ENCODE results near the gene DMGDH. TPM values are rescaled to one million over a fixed set of nuclear protein-coding genes. Genes with fewer than 3 reads are reported as not detected.

DMGDH gene
- total and polyA plus RNA-seq, 2 donors: 1.4 to 3.1 TPM

- 74% methylated on average over 2 of the region's 2 CpGs for WGBS
- no peak overlapping the region for H3K4me3 ChIP-seq (ENCODE audit: low read depth, low read length)
- no peaks in the 10 kb centered on the region for H3K4me1 ChIP-seq (ENCODE audit: insufficient read depth)
- H3K36me3 ChIP-seq (ENCODE audit: insufficient read depth): no peaks in the 10 kb centered on the region
- no peak for DNase-seq (ENCODE audit: extremely low spot score)
- no peak overlapping the region for H3K27ac ChIP-seq (ENCODE audit: low read depth)
These were observed 16.6 kb upstream of the DMGDH start for GRCh38 chr5:79086116-79086515.

GRCh38 chr5:79081779-79082178 is 12.3 kb upstream of the DMGDH start:
- 91% methylated on average over 5 of the region's 5 CpGs for WGBS
- Histone ChIP-seq H3K27ac (ENCODE audit: low read depth) (no peak overlapping the region), H3K36me3 (ENCODE audit: insufficient read depth) (no peaks in the 10 kb centered on the region), H3K4me3 (ENCODE audit: low read depth, low read length) (no peak overlapping the region), H3K4me1 (ENCODE audit: insufficient read depth) (no peaks in the 10 kb centered on the region)
- DNase-seq (ENCODE audit: extremely low spot score): no peak

DNA sequence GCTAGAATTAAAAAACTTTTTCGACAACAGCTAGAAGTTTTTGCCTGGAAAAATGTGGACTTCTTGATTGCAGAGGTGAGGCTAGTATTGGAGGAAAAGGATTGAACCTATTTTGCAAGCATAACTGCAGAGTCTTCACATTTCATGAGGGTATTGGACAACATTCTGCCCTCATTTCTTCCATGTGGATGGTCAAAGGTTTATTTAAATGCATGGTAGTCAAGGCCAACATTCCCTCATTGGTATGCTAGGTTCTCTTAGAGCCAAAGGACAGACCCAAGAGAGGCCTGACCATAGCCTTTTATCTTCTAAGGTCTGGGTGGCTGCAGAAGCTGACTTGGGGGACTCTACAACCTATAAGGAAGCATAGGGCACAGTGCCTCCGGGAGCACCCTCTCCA is 11.3 kb upstream of the DMGDH start:
- DNase-seq (ENCODE audit: extremely low spot score): no peak
- 86% methylated on average over 2 of the region's 2 CpGs for whole genome bisulfite sequencing
- Histone ChIP-seq H3K4me1 (ENCODE audit: insufficient read depth) (no peaks in the 10 kb centered on the region), H3K27ac (ENCODE audit: low read depth) (no peak overlapping the region), H3K4me3 (ENCODE audit: low read depth, low read length) (no peak overlapping the region), H3K36me3 (ENCODE audit: insufficient read depth) (no peaks in the 10 kb centered on the region)

DNA sequence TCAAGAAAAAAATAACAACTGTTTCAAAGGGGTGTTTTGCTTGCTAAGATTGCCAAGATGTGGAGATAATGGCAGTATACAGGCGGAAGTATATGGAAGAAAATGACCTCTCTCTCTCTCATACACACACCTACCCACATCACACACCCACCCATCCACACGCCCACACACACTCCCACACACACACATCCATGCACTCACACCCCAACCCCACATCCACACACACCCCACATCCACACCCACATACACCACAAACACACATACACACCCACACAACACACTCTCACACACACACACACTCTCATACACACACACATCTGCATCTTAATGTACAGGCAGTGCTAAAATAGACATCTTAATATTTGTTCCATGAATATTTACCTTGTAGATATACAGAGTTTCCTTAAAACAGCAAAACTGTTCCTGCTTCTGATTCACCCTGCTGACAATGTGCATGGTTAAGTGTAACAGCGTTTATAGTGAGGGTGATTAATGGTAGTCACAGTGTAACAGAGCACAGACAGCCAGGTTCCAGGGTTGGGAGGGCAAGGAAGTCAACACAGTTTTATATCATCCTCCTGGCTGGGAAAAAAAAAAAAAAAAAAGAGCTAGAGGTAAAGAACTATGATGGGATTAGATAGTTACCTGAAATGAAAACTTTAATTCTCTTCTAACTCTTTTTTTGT is 8.3 kb upstream of the DMGDH start:
- Histone ChIP-seq H3K27ac (ENCODE audit: low read depth) (no peak overlapping the region), H3K4me3 (ENCODE audit: low read depth, low read length) (no peak overlapping the region), H3K4me1 (ENCODE audit: insufficient read depth) (no peaks in the 10 kb centered on the region), H3K36me3 (ENCODE audit: insufficient read depth) (no peaks in the 10 kb centered on the region)
- no peak for DNase-seq (ENCODE audit: extremely low spot score)
- whole genome bisulfite sequencing: 59% methylated on average over 3 of the region's 3 CpGs

GRCh38 chr5:79076819-79077218 is 7.3 kb upstream of the DMGDH start:
- Histone ChIP-seq H3K4me3 (ENCODE audit: low read depth, low read length) (no peak overlapping the region), H3K36me3 (ENCODE audit: insufficient read depth) (no peaks in the 10 kb centered on the region), H3K27ac (ENCODE audit: low read depth) (no peak overlapping the region), H3K4me1 (ENCODE audit: insufficient read depth) (no peaks in the 10 kb centered on the region)
- WGBS: 78% methylated on average over 4 of the region's 4 CpGs
- DNase-seq (ENCODE audit: extremely low spot score): no peak

GRCh38 chr5:79075646-79076426 is 6.4 kb upstream of the DMGDH start:
- H3K36me3 ChIP-seq (ENCODE audit: insufficient read depth): no peaks in the 10 kb centered on the region
- no peak for DNase-seq (ENCODE audit: extremely low spot score)
- WGBS: 84% methylated on average over 11 of the region's 11 CpGs
- no peak overlapping the region for H3K4me3 ChIP-seq (ENCODE audit: low read depth, low read length)
- H3K4me1 ChIP-seq (ENCODE audit: insufficient read depth): no peaks in the 10 kb centered on the region
- no peak overlapping the region for H3K27ac ChIP-seq (ENCODE audit: low read depth)

- Histone ChIP-seq H3K4me1 (ENCODE audit: insufficient read depth) (no peaks in the 10 kb centered on the region), H3K27ac (ENCODE audit: low read depth) (no peak overlapping the region), H3K4me3 (ENCODE audit: low read depth, low read length) (no peak overlapping the region), H3K36me3 (ENCODE audit: insufficient read depth) (no peaks in the 10 kb centered on the region)
- DNase-seq (ENCODE audit: extremely low spot score): no peak
- WGBS: 77% methylated on average over 6 of the region's 6 CpGs
These were observed 5.2 kb upstream of the DMGDH start for GRCh38 chr5:79074641-79075040.

- Histone ChIP-seq H3K4me1 (ENCODE audit: insufficient read depth) (no peaks in the 10 kb centered on the region), H3K36me3 (ENCODE audit: insufficient read depth) (no peaks in the 10 kb centered on the region), H3K4me3 (ENCODE audit: low read depth, low read length) (peak overlapping the region; percentile 50), H3K27ac (ENCODE audit: low read depth) (no peak overlapping the region)
- WGBS: 29% methylated on average over 9 of the region's 9 CpGs
- DNase-seq (ENCODE audit: extremely low spot score): no peak
These were observed 835 bp upstream of the DMGDH start for GRCh38 chr5:79070350-79070667.

DNA sequence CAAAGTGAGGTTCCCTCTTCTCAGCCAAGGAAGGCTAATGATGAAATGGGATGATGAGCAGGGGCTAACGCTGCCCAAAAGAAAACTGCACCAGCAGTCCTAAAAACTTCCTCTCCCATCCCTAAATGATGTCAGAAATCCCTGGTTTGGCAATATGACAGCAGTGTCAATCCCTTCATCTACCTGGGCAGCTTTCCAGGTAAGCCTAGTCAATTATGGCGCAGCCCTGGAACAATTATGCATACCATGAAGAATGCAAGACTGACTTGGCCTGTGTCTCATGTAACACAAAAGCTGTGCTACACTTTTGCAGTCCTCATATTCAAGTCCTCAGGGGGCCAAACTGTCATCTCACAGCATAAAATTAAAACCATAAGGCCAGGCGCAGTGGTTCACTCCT is 7.0 kb downstream of the DMGDH start:
- WGBS: 91% methylated on average over 3 of the region's 3 CpGs
- no peak for DNase-seq (ENCODE audit: extremely low spot score)
- Histone ChIP-seq H3K4me3 (ENCODE audit: low read depth, low read length) (no peak overlapping the region), H3K27ac (ENCODE audit: low read depth) (no peak overlapping the region), H3K4me1 (ENCODE audit: insufficient read depth) (no peaks in the 10 kb centered on the region), H3K36me3 (ENCODE audit: insufficient read depth) (no peaks in the 10 kb centered on the region)

GRCh38 chr5:79059674-79060073 is 9.8 kb downstream of the DMGDH start:
- no peak for DNase-seq (ENCODE audit: extremely low spot score)
- Histone ChIP-seq H3K36me3 (ENCODE audit: insufficient read depth) (no peaks in the 10 kb centered on the region), H3K27ac (ENCODE audit: low read depth) (no peak overlapping the region), H3K4me3 (ENCODE audit: low read depth, low read length) (no peak overlapping the region), H3K4me1 (ENCODE audit: insufficient read depth) (no peaks in the 10 kb centered on the region)
- 87% methylated on average over 4 of the region's 4 CpGs for WGBS

GRCh38 chr5:79056847-79057246 is 12.6 kb downstream of the DMGDH start:
- no peaks in the 10 kb centered on the region for H3K4me1 ChIP-seq (ENCODE audit: insufficient read depth)
- no peaks in the 10 kb centered on the region for H3K36me3 ChIP-seq (ENCODE audit: insufficient read depth)
- no peak overlapping the region for H3K27ac ChIP-seq (ENCODE audit: low read depth)
- H3K4me3 ChIP-seq (ENCODE audit: low read depth, low read length): no peak overlapping the region
- DNase-seq (ENCODE audit: extremely low spot score): no peak

DNA sequence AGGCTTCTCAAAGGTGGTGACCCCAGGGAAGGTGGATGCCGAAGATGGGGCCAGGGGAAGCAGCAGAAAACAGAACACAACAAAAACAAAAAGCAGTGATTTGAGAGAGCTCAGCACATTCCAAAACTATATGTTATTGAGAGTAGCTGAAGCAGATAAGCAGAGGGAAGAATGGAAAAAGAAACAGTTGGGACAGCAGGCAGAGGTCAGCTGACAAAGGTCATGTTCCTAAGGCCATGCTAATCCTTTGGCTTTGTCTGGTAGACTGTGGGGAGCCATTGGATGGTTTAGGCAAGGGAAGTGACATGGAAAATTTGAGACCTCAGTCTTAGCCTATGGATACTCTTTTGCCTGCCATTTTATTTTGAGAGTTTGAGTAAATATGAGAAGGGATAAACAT is 14.5 kb downstream of the DMGDH start:
- no peaks in the 10 kb centered on the region for H3K4me1 ChIP-seq (ENCODE audit: insufficient read depth)
- DNase-seq (ENCODE audit: extremely low spot score): no peak
- H3K27ac ChIP-seq (ENCODE audit: low read depth): no peak overlapping the region
- H3K36me3 ChIP-seq (ENCODE audit: insufficient read depth): no peaks in the 10 kb centered on the region
- no peak overlapping the region for H3K4me3 ChIP-seq (ENCODE audit: low read depth, low read length)
- WGBS: 62% methylated on average over 1 of the region's 1 CpG

GRCh38 chr5:79053321-79053720 is 16.2 kb downstream of the DMGDH start:
- WGBS: 94% methylated on average over 4 of the region's 4 CpGs

GRCh38 chr5:79050498-79050897 is 19.0 kb downstream of the DMGDH start:
- 68% methylated on average over 3 of the region's 3 CpGs for WGBS
- H3K4me3 ChIP-seq (ENCODE audit: low read depth, low read length): no peak overlapping the region
- no peaks in the 10 kb centered on the region for H3K4me1 ChIP-seq (ENCODE audit: insufficient read depth)
- no peak overlapping the region for H3K27ac ChIP-seq (ENCODE audit: low read depth)
- no peak for DNase-seq (ENCODE audit: extremely low spot score)
- H3K36me3 ChIP-seq (ENCODE audit: insufficient read depth): no peaks in the 10 kb centered on the region

More at GRCh38 chr5:79053321-79053720, 16.2 kb downstream of the DMGDH start:
- no peaks in the 10 kb centered on the region for H3K36me3 ChIP-seq (ENCODE audit: insufficient read depth)
- H3K27ac ChIP-seq (ENCODE audit: low read depth): no peak overlapping the region
- H3K4me1 ChIP-seq (ENCODE audit: insufficient read depth): no peaks in the 10 kb centered on the region
- no peak overlapping the region for H3K4me3 ChIP-seq (ENCODE audit: low read depth, low read length)
- no peak for DNase-seq (ENCODE audit: extremely low spot score)

Measured in urinary bladder (tissue), 4 donors.